SU-DHL-6 (cell line): ENCODE data around the gene MYRF.

Experiments
- H2AFZ ChIP-seq: fragments of 200-600 bp; sonication (generic); 2 replicates; pipeline ENCODE4 v1.6.1; 2014; ENCODE audit warnings: low read depth, mild to moderate bottlenecking, moderate library complexity, mixed read lengths, antibody characterized with exemption, low read length; ENCODE audit not compliant: severe bottlenecking
- H3F3A ChIP-seq: fragments of 200-600 bp; shearing (Covaris generic); 2 replicates; pipeline ENCODE4 v1.6.0; 2016; ENCODE audit warnings: antibody characterized with exemption, mild to moderate bottlenecking; ENCODE audit not compliant: insufficient read depth
- H3K27ac ChIP-seq: fragments of 200-600 bp; sonication (generic); 2 replicates; pipeline ENCODE4 v1.5.1; 2016; ENCODE audit warnings: low read depth, mild to moderate bottlenecking, low read length, moderate library complexity, mixed read lengths
- H3K27me3 ChIP-seq: fragments of 200-600 bp; sonication (generic), shearing (Covaris generic); 2 replicates; pipeline ENCODE4 v1.6.0; 2014; ENCODE audit warnings: mild to moderate bottlenecking, low read length
- H3K36me3 ChIP-seq: fragments of 200-600 bp; sonication (generic); 2 replicates; pipeline ENCODE4 v1.6.1; 2014; ENCODE audit warnings: mild to moderate bottlenecking, low read length, mixed read lengths
- H3K4me2 ChIP-seq: fragments of 300-600, 200-600 bp; shearing (Covaris generic), sonication (generic); 2 replicates; pipeline ENCODE4 v1.6.0; 2014; ENCODE audit warnings: low read length, low read depth, mild to moderate bottlenecking; ENCODE audit not compliant: poor library complexity, severe bottlenecking
- H3K4me3 ChIP-seq: fragments of 200-600 bp; sonication (generic); 2 replicates; pipeline ENCODE4 v1.5.1; 2014; ENCODE audit warnings: antibody characterized with exemption, low read length, mild to moderate bottlenecking, mixed read lengths; ENCODE audit not compliant: insufficient read depth, poor library complexity, severe bottlenecking
- H3K79me2 ChIP-seq: fragments of 200-600 bp; sonication (generic); 2 replicates; pipeline ENCODE4 v1.6.1; 2014; ENCODE audit warnings: mild to moderate bottlenecking, low read length, moderate library complexity; ENCODE audit not compliant: insufficient read depth
- H3K9ac ChIP-seq: fragments of 200-600 bp; sonication (generic); 2 replicates; pipeline ENCODE4 v1.7.0; 2014; ENCODE audit warnings: mild to moderate bottlenecking, low read length
- H3K9me2 ChIP-seq: fragments of 200-600 bp; sonication (generic); replicated peaks from 2 replicates; pipeline ENCODE4 v1.6.1; 2014; ENCODE audit warnings: low read length; ENCODE audit not compliant: insufficient read depth
- H3K9me3 ChIP-seq: fragments of 200-600 bp; sonication (generic); 2 replicates; pipeline ENCODE4 v1.6.1; 2014; ENCODE audit warnings: low read length, mixed read lengths; ENCODE audit not compliant: insufficient read depth
- H4K20me1 ChIP-seq: fragments of 200-600 bp; sonication (generic); 2 replicates; pipeline ENCODE4 v1.6.1; 2014; ENCODE audit warnings: low read depth, mild to moderate bottlenecking, antibody characterized with exemption, low read length, moderate library complexity, mixed read lengths
- CTCF ChIP-seq: fragments of 200-600 bp; sonication (generic); IDR thresholded peaks from one replicate; pipeline ENCODE4 v1.5.1; 2017; ENCODE audit warnings: antibody characterized with exemption, mild to moderate bottlenecking, low read length, moderate library complexity; ENCODE audit not compliant: insufficient read depth, poor library complexity, severe bottlenecking
- EZH2phosphoT487 ChIP-seq: fragments of 200-600 bp; sonication (generic), shearing (Covaris generic); conservative IDR thresholded peaks from 2 replicates; pipeline ENCODE4 v1.6.1; 2018; ENCODE audit warnings: mild to moderate bottlenecking, antibody characterized with exemption, low read length, moderate library complexity, mixed read lengths

Gene MYRF

GRCh38 chr11:61828629-61829407, 76.4 kb downstream of the MYRF start:
- Histone ChIP-seq H3K9ac (peak overlapping the region; percentile 81), H4K20me1 (no peaks in the 10 kb centered on the region), H3K79me2 (peaks cover 33% of the 10 kb centered on the region), H3K36me3 (no peaks in the 10 kb centered on the region), H3K4me2 (peak overlapping the region; percentile 84), H3K27me3 (no peaks in the 10 kb centered on the region), H3K27ac (peak overlapping the region; percentile 75), H3K9me3 (no peaks in the 10 kb centered on the region), H3K4me3 (peak overlapping the region; percentile 59), H3F3A (0 out of 2 replicates have a peak, but pooled peaks cover 5% of the 10 kb centered on the region), H3K9me2 (no peaks in the 10 kb centered on the region), H2AFZ (no peak overlapping the region)
- TF ChIP-seq EZH2phosphoT487, result no peak
- TF ChIP-seq CTCF, result peak; percentile 60

DNA sequence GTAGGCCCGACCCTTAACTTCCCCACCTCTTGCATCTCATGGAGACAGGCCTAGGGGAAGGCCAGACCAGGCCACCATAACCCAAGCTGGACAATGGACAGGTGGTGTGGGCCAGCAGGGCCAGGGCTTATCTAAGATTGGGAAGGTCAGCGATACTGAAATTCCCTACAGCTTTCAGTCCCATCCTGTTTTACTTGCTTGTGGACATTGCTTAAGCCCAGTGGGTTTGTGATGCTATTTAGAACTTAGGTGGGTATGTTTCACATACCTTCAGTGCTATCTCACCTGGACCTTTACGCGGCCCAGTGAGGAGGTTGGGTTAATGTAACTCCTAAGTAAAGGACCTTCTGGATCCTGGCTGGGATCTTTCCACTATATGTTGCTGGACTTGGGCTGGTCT, 77.4 kb downstream of the MYRF start:
- TF ChIP-seq EZH2phosphoT487, result no peak
- TF ChIP-seq CTCF, result no peak
- H4K20me1 ChIP-seq, result no peaks in the 10 kb centered on the region
- no peaks in the 10 kb centered on the region for H3K36me3 ChIP-seq
- peak overlapping the region; percentile 81 for H3K9ac ChIP-seq
- H3K27me3 ChIP-seq, result no peaks in the 10 kb centered on the region
- peaks cover 9% of the 10 kb centered on the region; the same call in 1 of the 2 replicates for H3F3A ChIP-seq
- H3K79me2 ChIP-seq, result peaks cover 33% of the 10 kb centered on the region
- H2AFZ ChIP-seq, result no peak overlapping the region
- no peaks in the 10 kb centered on the region for H3K9me3 ChIP-seq
- H3K9me2 ChIP-seq, result no peaks in the 10 kb centered on the region
- H3K4me3 ChIP-seq, result peak overlapping the region; percentile 59
- H3K4me2 ChIP-seq, result peak overlapping the region; percentile 84
- peak overlapping the region; percentile 75; the same call in 1 of the 2 replicates for H3K27ac ChIP-seq

- Histone ChIP-seq H3K79me2 (peaks cover 37% of the 10 kb centered on the region), H3K9me3 (no peaks in the 10 kb centered on the region), H3K9me2 (no peaks in the 10 kb centered on the region), H3K27me3 (no peaks in the 10 kb centered on the region), H3K4me2 (peak overlapping the region; percentile 84), H4K20me1 (no peaks in the 10 kb centered on the region), H3K4me3 (peak overlapping the region; percentile 59), H3K9ac (peak overlapping the region; percentile 81), H3K36me3 (no peaks in the 10 kb centered on the region), H2AFZ (no peak overlapping the region), H3F3A (peaks cover 9% of the 10 kb centered on the region; the same call in 1 of the 2 replicates), H3K27ac (peak overlapping the region; percentile 75; the same call in 1 of the 2 replicates)
- TF ChIP-seq CTCF, result no peak
- no peak for TF ChIP-seq EZH2phosphoT487
Measured at GRCh38 chr11:61830237-61831105, 78.0 kb downstream of the MYRF start.
